Measurements from ENCODE around the gene ZNF664.

Gene ZNF664

GRCh38 chr12:123958876-123959275, 14.1 kb upstream of the ZNF664 start:
- no peak for DNase-seq (ENCODE audit: low spot score)

GRCh38 chr12:123960029-123960735, 12.8 kb upstream of the ZNF664 start:
- DNase-seq (ENCODE audit: low spot score): no peak

DNA sequence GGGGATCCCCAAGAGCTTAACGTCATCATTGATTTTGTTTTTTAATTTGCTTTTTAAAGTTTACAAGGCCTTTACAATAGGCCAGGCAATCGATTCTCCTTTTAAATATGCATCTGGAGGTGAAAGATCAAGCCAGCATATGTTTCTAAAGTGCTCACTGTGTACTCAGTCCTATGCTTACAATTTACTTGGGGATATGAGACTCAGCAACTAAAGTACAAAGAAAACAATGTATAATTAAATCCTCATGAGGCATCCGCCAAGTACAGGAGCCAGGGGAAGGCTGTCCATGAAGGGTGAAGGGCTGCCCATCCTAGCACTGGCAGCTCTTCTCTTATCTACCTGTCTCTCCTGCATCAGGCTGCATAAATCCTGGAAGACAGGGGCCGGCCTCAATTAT, 12.2 kb upstream of the ZNF664 start:
- DNase-seq (ENCODE audit: low spot score): no peak

DNA sequence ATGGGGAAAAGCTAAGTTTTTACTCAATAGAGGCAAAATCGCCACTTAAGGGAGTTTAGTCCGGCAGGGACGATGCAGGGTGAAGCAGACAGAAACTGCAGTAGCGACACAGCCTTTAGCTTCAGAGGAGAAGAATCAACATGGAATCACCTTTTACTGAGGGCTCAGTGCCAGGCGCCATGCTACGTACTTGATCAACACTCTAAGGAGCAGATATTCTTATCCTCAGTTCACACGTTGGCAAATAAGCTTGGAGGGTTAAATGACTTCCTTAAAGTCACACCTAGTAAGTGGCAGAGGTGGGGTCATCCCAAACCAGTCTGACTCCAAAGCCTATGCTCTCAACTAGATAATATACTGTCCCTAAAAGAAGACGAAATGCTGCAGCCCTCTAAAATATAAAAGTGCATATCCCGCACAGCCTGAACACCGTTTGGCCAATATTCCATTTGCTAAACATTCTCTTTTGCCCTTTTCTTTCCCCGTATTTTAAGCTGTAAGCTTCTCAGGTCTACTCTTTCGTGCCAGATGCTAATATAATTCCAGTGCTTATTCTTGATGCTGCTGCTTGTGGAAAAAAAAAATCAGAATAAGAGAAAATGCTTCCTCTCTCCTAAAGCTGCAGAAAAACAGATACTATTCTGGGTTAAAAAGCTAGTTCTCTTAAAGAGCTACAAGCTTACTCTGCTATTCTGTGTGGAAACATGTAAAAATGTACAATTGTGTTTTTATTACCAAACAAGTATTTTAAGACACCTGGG, 11.2 kb upstream of the ZNF664 start:
- no peak for DNase-seq (ENCODE audit: low spot score)

GRCh38 chr12:123962513-123962912, 10.5 kb upstream of the ZNF664 start:
- no peak for DNase-seq (ENCODE audit: low spot score)

DNA sequence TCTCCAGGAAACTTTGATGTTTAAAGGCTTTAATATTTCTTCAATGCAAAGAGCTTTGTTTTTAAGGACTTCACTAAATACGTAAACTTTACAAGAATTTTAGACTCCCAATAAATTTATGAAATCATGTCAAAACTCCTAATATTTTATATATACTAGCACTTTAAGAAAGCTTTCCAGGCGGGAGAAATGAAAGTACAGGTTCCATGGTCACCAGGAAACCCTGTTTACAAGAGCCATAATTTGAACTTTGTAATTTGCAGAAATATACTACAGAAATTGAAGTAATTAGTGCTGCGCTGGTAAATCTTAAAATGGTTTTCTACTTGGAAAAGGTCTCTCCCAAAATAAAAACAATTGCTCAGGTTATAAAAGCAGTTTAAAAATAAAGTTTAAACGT, 9.2 kb upstream of the ZNF664 start:
- DNase-seq (ENCODE audit: low spot score): no peak

GRCh38 chr12:123965382-123965781, 7.6 kb upstream of the ZNF664 start:
- no peak for DNase-seq (ENCODE audit: low spot score)

DNA sequence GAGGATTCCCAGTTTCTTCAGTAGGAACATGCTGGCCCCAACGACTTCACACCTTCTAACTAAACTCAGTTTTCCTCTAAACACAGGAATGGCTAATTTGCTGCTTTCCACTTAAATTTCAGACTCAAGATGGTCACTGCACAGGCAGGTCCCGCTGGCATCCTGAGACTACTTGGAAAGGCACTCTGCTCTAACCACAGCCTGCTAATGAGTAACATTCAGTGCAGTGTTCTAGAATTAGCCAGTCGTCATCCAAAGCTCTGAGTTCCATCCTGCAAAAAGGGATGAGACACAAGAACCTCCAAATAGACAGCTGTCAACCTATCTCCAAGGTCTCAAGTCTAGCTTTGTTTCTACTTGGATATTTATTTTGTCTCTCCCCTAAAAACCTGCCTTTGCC, 6.4 kb upstream of the ZNF664 start:
- DNase-seq (ENCODE audit: low spot score): no peak

- no peak for DNase-seq (ENCODE audit: low spot score)
These were observed 5.9 kb upstream of the ZNF664 start for GRCh38 chr12:123967121-123967586.

GRCh38 chr12:123971449-123971769, 1.6 kb upstream of the ZNF664 start:
- DNase-seq (ENCODE audit: low spot score): no peak

DNA sequence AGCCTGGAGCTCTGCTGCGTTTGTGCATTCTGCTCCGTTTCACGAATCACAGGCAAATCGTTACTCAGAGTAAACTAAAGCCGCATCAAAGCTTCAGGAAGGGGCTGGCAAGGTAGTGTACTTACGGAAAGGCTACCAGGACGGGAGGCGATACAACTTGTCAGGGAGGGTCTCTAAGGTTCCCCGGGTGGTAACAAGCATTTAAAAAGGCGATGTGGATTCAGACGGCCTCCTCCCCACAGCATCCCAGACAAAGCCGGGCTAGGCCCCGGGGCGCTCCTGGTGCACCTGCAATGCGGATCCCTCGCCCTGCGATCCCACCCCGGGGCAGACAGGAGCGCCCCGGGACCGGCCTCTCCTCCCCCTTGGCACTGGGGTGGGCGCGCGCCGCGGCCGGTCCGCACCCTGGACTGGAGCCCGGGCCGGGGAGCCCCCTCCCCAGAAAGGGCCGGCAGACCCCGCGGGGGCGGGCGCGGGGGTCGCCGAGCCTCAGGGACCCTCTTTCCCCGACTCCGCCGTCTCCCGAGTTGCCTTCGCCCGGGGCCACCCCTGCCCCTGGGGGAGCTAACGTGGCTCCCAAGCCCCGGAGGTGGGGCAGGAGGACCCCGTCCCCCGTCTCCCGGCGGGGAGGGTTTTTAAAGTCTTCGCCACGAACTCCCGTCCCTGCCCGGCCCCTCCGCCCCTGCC, 1.1 kb upstream of the ZNF664 start:
- peak; percentile 77 for DNase-seq (ENCODE audit: low spot score)

GRCh38 chr12:123973552-123974341, 732 bp downstream of the ZNF664 start:
- DNase-seq (ENCODE audit: low spot score): peak; percentile 56

DNA sequence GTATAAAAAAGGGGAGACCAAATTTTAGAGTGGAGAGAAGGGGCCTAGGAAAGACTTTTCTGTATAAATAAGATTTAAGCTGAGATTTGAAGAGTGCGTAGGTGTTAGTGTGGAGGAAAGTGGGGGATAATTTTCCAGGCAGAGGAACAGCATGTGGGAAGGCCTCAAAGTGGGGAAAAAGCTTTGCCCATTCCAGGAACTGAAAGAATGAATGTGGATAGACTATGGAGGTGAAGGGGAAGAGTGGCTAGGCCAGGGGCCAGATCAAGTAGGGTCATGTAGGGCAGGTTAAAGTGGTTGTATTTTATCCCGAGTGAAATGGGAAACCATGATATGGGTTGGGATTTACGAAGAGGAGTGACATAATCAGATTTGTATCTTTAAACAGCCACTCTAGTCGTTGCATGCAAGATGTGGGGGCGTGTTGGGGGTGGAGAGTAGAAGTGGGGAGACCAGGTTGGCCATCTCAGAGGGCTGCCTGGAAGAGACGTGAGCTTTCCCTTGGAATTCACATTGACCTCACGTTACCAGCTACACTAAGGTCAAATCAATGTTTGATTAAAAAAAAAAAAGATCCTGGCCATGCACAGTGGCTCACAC, 3.3 kb downstream of the ZNF664 start:
- DNase-seq (ENCODE audit: low spot score): no peak

DNA sequence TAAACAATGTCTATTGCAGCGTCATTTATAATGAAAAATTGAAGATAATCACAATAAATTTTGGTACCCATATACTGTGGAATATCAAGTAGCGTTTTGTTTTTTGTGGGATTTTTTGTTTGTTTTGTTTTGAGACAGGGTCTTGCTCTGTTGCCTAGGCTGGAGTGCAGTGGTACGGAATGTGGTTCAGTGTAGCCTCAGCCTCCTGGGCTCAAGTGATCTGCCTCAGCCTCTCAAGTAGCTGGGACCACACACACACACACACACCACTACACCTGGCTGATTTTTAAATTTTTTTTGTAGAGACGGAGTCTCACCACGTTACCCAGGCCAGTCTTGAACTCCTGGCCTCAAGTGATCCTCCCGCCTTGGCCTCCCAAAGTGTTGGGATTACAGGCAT, 6.6 kb downstream of the ZNF664 start:
- DNase-seq (ENCODE audit: low spot score): no peak

GRCh38 chr12:123982269-123982668, 9.3 kb downstream of the ZNF664 start:
- DNase-seq (ENCODE audit: low spot score): no peak

GRCh38 chr12:123983822-123984485, 10.9 kb downstream of the ZNF664 start:
- DNase-seq (ENCODE audit: low spot score): peak; percentile 51

GRCh38 chr12:123984903-123985302, 11.9 kb downstream of the ZNF664 start:
- no peak for DNase-seq (ENCODE audit: low spot score)

DNA sequence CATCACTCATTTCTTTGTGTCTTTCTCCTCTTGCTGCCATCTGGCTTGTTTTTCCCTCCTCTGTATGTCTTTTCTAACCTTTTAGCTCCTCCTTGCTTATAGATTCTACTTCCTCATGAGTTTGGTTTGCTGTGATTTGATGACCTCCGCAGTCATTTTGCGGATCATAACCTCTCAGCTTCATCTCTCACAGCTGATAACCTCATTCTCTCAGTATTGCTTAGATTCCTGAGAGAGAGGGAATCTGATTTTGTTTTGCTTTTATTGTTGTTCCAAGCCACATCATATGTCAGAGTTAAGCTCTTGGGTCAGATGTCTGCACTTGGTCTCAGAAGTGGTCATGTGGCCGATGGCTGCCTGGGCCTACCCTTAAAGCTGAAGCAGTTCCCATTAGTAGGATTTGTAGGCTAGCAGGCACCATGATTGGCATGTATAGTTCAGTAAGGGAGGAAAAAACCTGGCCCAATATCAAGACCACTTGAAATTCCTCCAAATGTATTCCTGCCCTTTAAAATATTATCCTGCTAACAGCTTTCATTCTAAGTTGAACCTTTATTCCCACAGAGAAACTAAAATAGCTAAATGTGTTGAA, 13.5 kb downstream of the ZNF664 start:
- no peak for DNase-seq (ENCODE audit: low spot score)

- no peak for DNase-seq (ENCODE audit: low spot score)
These were observed 14.0 kb downstream of the ZNF664 start for GRCh38 chr12:123987022-123987421.

- no peak for DNase-seq (ENCODE audit: low spot score)
These were observed 16.2 kb downstream of the ZNF664 start for GRCh38 chr12:123989168-123989567.

GRCh38 chr12:123989753-123990152, 16.7 kb downstream of the ZNF664 start:
- DNase-seq (ENCODE audit: low spot score): no peak
